CD4-positive, alpha-beta T cell treated with Interleukin-1 beta for 1 hour (primary cell): ENCODE data around the gene PPP2R3B.
A peak's percentile ranks its signal among the peaks of the same experiment; 100 is the strongest.
"Not testable (repeated sequence)": the region's sequence is repeated elsewhere in the genome, so short reads cannot be mapped to it uniquely, and the experiment has no call there.

Source experiments
- DNase-seq, 2 donors: peaks; one replicate each; pipeline ENCODE4 v3.0.0-alpha.2; 2020 to 2022

PPP2R3B gene

DNA sequence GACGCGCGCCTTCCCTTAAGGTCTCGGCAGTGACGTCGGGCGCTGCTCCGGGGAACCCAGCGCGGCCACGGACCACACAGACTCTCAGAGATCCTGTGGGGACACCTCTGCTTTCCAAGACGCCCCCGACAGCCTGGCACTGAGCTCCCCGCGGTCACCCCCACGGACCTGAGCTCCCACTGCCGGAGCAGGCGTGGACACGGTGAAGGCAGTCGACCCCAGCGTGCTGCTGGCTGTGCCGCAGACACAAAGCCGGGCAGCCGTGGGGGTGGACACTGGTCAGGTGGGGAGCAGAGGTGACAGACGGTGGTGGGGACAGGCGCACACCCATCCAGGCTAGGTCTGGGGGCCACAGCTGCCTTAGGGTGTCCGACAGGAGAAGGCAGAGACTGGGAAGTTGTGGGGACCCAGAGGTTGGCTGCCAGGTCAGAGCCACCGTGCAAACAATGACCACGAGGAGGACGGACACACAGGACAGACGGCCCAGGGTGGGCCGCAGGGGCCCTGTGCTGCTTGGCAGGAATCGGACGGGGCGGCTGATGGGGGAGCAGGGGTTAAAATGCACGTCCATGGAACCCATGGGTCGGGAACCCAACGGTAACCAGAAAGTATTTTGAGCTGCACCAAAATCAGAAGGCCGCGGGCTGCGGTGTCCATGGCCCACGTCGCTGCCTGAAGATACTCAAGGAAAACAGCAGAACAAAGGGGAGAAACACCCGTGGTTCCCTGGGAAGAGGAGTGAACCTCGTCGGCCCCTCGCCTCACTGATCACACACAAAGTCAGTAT is 51.5 kb downstream of the PPP2R3B start:
- no peak for DNase-seq

DNA sequence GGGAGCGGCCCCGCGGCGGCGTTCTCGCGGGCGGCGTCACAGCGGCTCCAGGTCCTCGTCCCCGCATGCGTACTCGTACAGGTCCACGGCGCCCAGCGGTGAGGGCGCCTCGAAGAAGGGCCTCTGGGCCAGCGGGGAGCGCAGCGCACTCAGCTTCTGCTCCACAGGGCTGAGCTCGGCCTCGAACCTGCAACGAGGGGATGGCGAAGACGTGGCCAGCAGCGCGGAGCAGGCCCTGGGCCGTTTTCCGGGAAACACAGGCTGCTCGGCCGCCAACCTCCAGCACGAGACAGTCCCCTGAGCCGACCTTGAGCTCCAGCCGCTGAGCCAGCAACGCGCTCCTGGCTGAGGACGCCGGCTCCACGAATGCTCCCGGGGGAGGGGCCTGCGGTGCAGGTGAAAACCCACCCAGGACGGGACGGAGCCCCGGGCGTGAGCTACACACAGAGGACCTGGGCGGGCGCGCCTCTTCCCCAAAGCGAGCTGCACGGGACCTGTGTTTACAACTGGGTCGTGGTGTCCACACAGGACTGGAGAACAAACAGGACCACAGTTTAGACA is 52.3 kb downstream of the PPP2R3B start:
- DNase-seq: no peak

DNA sequence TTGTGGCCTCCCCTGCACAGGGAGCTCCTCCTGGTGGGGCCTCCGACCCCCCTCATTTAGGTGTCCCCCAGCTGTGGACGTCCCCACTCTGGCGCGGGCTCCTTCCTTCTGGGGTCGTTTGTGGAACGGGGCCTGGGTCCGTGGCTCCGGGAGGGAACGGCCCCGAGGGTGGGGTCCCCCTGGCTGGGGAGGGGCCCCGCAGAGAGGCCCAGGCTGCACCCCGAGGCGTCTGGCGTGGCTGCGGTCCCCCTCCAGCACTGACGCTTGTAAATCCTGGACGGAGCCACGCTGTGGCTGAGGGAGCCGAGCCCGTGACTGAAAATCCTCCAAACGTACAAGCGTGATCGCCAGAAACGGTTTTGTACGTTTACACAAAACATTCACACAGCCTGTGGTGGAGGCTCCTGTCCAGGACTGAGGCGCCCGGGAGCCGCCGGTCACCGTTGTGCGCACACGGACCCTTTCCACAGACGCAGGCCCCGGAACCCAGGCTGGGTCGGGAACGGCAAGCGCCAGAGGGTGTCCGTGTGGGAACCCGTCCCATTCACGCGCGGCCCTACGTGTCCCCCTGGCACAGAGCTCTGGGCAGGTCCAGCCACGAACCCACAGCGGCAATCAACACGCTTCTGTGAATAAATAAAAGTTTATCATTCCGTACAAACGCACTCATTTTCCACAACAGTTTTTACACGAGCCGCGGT is 52.9 kb downstream of the PPP2R3B start:
- DNase-seq: no peak

DNA sequence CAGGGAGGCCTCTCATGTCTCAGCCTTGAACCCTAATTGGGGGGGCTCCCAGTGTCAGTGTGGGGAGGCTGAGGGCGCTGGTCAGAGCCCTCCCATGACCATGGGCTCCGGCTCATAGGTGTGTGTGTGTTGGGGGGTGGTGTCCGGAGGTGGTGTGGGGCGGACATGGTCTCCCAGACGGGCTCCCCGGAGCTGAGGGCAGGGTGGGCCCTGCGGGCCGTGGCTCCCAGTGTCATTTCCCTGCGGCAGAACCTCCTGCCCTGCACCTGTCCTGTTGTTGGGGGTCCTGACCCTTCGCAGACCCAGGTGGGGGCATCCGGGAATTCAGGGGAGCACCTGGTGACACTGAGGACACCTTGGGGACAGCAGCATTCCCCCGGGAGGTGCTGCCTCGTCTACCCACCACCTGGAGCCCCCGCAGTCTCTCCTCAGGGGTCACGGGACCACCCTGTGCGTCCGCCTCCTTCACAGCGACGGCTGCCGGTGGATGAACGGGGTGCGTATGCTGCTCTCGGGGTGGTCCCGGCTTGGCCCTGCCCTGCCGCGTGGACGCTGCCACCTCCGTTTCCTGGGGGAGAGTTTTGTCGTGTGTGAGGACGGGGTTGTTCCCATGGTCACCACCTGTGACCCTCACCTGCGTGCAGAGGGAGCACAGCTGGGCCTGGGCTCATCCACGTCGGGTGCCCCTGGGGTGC is 53.6 kb downstream of the PPP2R3B start:
- DNase-seq: no peak

DNA sequence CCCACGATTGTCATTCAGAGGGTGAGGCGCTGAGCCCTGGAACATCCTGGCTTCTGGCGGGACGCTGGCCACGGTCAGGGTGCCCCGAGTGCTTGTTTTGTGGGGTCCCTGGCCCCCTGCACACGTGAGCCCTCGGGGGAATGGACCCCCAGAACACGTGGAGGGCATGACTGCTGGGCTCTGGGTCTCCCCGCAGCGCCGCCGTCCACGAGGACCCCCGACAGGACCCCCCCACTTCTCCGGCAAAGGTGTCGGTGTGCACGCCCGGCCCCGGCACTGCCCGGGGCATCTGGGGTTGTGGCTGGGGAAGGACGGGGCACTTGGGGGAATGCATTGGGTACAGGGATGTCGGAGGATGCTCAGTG is 54.2 kb downstream of the PPP2R3B start:
- DNase-seq: no peak

DNA sequence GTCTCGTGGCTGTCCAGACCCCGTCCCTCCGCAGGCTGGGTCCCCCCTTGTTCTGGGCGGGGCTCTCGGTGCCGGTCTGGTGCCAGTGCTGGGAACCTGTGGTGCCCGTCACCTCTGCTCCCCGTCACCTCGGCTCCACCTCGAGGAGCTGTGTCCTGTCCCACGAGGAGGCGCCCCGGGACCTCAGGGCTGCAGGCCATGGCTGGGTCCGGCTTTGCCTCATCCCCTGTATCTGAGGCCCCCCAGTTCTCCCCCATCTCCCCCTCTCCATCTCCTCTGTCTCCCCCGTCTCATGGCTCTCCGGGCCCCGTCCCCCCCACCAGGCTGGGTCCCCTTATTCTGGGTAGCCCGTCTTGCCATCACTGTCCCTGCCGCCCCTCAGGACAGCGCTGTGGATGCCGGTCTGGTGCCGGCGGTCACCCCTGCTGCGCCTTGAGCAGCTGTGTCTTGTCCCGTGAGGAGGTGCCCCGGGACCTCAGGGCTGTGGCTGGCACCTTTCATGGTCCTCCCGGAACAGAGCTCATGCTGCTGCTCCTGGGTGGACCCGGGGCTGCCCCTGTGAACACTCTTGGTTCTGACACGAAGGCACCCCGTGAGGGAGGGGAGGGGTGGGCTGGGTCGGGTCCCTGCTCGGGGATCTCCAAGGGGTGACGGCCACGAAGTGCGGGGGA is 54.7 kb downstream of the PPP2R3B start:
- no peak for DNase-seq

DNA sequence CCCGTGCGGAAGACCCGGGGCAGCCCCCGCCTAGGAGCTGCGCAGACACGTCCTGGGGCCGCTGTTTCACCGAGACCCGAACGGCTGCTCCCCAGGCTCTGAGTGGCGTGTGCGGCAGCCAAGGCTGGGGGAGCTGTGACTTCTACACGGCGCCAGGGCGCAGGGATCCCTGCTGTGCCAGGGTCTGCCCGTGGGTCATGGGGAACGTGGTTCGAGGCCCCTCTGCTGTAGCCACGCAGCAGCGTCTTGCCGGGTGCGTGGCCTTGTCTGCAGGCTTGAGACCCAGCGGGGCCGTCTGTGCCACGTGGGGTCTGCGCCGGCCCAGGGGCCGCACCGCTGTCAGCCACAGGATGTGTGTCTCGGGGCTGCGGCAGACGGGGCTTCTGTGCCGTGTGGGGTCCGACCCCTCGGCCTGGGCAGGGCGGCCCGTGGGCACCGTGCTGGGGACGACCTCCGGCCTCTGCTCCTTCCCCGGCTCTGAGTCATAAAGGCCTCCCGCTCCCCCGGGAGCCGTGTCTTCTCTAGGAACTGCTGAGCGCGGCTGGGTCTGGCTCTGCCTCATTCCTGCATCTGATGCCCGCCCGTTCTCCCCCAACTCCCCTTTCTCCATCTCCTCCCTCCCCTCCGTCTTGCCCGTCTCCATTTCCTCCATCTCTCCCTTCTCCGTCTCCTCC is 55.4 kb downstream of the PPP2R3B start:
- no peak for DNase-seq

DNA sequence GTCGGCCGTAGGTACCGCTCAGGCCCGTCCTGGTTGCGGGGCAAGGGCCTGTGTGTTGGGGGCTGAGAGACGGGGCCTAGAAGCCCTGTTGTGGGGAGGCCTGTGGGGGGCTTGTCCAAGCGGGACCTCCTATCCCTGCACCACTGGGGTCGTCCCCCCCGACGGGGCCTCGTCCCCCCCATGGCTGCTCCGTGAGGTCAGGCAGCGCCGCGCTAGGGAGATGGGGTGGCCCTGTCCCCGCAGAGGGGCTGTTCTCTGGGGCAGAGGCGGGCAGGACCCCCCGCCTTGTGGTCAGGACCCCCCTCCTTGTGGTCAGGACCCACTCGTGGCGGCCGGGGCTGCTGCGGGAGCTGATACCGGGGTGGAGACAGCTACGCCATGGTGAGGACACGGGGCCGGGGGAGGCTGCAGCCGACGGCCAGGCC is 56.0 kb downstream of the PPP2R3B start:
- DNase-seq: no peak

DNA sequence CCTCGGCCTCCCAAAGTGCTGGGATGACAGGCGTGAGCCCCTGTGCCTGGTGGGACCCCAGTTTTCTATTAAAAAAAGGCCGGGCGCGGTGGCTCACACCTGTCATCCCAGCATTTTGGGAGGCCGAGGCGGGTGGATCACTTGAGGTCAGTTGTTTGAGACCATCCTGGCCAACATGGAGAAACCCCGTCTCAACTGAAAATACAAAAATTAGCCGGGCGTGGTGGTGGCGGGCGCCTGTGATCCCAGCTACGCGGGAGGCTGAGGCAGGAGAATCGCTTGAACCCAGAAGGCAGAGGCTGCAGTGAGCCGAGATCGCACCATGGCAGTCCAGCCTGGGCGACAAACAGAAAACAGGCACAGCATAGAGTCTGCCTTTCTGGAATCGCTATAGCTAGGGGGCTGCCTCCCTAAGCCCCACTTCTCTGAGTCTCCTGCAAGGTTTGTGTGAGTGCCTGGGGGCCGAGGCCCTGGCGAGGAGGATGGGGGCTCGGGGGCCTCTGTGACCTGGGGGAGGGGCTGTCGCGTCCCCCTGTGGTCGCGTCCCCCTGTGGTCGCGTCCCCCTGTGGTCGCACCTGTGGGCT is 56.5 kb downstream of the PPP2R3B start:
- not testable (repeated sequence) for DNase-seq

DNA sequence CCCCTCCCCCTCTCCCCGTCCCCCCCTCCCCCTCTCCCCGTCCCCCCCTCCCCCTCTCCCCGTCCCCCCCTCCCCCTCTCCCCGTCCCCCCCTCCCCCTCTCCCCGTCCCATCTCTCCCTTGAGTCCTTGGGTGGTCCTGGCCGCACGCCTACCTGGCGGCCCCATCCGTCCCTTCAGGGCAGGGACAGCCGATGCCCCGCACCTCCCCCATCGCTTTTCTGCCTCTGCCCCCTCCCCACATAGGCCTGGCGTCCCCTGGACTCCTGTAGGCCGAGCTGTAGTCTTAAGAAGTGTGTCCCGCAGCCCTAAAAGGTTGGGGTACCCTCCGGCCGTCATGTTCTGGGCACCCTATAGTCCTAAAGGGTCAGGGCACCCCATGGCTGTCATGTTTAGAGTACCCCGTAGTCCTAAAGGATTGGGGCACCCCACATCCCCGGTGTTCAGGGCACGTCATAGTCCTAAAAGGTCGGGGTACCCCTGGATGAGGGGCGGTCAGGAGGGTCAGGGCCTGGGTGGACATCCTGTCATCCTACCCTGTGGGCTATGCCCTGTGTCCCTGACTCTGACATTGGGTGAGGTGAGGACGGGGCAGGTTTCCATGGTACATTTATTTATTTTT is 57.3 kb downstream of the PPP2R3B start:
- DNase-seq: no peak

DNA sequence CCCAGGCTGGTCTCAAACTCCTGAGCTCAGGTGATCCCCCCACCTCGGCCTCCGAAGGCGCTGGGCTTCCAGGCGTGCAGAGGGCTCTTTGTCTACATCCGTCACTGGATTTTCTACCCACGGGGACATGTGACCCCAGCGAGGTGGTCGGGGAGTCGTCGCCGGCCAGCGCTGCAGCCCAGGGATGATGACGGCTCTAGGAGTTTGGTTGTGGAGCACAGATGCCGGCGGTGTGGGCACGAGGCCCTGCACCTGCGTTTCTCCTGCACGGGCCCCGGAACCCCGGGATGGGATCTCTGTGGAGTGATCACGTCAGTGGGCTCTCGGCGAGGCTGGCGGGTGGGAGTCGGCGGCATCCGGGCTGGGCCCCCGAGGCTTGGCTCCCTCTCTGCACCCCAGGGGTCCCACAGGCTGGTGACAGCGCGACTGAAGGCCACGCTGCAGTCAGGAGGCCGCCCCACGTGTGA is 59.0 kb downstream of the PPP2R3B start:
- DNase-seq: no peak

DNA sequence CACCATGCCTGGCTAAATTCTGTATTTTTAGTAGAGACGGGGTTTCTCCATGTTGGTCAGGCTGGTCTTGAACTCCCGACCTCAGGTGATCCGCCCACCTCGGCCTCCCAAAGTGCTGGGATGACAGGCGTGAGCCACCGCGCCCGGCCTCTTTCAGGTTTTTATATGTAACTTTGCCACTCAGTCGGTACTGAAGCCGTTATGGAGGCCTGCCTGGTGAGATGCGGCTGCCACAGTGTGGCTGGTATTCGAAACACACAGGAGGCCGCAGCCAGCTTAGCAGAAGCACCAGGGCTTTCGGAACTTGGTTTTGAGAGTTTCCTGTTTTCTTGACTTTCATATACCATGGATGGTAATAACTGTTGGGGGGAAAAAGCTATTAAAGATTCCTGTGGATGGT is 62.0 kb downstream of the PPP2R3B start:
- DNase-seq: not testable (repeated sequence)

DNA sequence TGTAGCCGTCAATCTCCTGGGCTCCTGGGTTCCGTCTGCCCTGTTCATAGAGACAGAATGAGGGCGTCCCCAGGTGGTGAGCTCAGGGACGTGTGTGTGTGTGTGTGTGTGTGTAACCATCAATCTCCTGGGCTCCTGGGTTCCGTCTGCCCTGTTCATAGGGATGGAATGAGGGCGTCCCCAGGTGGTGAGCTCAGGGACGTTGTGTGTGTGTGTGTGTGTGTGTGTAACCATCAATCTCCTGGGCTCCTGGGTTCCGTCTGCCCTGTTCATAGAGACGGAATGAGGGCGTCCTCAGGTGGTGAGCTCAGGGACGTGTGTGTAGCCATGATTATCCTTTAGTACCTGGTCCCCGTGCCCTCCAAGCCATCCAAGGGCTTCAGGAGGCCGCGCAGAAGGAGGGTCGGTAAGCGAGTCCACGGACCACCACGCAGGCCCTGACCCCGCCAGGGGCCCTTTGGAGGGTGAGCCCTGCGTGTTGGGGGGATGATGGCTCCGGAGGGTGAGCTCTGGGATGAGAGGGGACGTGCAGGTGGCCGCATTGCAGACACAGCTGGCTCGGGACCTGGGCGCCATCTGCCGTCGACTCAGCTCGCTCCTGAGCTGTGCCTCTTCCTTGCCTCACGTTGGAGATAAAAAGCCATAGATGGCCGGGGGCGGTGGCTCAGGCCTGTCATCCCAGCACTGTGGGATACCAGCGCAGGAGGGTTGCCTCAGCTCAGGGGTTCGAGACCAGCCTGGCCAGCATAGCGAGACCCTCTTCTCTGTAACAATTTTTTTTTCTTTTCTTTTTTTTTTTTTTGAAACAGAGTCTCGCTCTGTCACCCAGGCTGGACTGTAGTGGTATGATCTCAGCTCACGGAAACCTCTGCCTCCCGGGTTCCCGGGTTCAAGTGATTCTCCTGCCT is 62.7 kb downstream of the PPP2R3B start:
- peak in 1 of 2 donors; percentile 49 for DNase-seq

DNA sequence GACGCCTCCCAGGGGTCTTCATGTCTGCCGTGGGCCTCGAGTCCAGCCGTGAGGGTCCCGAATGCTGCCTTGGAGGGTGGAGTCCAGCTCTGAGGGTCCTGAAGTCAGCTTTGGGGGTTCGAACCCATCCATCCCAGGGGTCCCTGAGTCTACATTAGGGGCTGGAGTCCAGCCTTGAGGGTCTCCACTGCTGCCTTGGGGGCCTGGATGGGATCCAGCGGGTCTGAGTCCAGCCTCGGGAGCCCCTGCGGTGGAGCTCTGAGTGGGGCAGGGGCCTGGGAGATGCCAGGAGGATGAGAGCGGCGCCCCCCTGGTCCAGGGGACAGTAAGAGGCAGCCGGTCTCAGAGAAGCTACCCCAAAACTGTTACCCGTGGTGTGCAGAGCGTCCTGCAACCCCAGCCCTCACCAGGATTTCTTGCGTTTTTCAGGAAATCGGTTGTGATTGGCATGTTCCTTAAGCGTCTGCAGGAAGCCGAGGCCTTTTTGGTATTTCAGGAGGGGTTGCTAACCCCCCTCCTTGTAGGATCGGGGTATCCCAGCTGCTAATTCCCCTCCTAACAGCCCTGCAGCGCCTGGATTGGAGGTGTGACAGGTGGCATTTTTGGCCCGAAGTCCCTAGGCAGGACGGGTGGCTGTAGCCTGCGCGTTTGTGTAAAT is 66.5 kb downstream of the PPP2R3B start:
- no peak for DNase-seq

DNA sequence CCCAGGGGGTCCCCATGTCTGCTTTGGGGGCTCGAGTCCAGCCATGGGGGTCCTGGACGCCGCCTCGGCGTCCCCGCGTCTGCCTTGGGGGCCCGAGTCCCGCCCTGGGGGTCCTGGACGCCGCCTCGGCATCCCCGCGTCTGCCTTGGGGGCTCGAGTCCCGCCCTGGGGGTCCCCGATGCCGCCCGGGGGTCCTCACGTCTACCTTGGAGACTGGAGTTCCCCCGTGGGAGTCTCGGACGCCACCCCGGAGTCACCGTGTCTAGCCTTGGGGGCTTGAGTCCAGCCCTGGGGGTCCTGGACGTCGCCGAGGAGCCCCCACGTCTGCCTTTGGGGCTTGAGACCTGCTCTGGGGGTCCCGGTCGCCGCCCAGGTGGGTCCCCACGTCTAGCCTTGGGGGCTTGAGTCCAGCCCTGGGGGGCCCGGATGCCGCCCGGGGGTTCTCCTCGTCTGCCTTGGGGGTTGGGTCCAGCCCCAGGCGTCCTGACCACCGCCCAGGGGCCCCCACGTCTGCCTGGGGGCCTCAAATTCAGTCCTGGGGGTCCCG is 67.1 kb downstream of the PPP2R3B start:
- no peak for DNase-seq

DNA sequence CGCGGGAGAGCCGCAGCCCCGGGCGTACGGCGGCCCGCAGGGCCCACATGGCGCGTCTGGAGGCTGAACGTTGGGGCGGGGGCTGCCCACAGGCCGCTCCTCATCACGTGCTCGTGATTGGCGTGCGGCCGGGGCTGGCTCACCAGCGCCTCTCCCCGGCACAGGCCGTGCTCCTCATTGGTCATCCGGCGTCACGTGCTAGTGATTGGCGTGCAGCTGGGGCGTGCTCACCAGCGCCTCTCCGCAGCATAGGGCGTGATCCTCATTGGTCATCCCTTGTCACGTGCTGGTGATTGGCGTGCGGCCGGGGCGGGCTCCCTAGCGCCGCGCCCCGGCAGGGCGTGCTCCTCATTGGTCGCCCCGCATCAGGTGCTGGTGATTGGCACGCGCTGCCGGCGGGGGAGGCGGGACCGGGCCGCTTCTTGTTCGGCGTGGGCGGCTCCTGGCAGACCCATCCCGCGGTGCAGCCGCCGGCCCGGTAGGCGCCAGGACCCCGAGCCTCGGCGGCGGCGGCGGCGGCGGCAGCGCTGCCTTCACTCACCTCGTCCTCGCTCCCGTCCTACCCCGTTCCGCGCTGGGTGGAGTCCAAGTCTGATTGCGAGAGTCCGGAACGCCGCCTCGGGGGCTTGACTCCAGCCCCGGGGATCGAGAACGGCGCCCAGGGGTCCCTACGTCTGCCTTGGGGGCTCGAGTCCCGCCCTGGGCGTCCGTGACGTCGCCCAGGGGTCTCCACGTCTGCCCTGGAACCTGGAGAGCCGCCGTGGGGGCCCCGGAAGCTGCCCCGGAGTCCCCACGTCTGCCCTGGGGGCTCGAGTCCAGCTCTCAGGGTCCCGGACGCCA is 67.7 kb downstream of the PPP2R3B start, which contains the start of gene GTPBP6:
TSS of gene GTPBP6 (minus strand) at position 58 of the 840 bp plus-strand sequence. CDS start at position 49, 9 bp downstream.
- DNase-seq: peak; percentile 100

DNA sequence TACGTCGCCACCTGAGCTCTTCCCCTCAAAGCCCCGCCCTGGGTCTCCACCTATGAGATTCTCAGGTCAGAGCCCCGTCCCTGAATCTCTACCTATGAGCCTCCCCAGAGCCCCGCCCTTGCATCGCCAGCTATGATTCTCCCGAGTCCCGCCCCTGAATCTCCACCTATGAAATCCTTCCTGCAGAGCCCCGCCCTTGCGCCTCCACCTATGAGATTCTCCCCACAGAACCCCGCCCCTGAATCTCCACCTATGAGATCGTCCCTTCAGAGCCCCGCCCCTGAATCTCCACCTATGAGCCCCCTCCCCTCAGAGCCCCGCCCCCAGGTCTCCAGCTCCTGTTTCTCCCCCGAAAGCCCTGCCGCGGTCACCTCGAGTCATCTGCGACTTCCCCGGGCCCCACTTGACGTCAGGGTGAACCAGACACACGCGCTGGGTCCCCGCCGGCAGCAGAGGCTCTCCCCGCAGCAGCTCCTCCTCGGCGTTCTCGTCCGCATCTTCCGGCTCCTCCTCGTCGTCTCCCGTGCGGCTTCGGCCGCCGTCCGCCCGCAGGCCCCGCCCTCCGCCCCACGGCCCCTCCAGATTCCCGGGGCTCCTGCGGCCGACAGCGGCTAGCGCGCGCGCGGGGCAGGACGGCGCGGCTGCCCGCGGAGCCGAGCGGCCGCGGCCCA is 68.5 kb downstream of the PPP2R3B start:
- DNase-seq: peak; percentile 98 to 99
